HG03565 (cell line): Measurements from ENCODE around the gene GDA.
"Not testable (repeated sequence)": the region's sequence is repeated elsewhere in the genome, so short reads cannot be mapped to it uniquely, and the experiment has no call there.

Source experiments
- ATAC-seq: cut with Tn5 transposase; IDR thresholded peaks from one replicate; pipeline ENCODE4 v1.9.1; 2021; ENCODE audit warnings: mild to moderate bottlenecking, moderate library complexity; ENCODE audit not compliant: unreplicated experiment

The GDA gene

DNA sequence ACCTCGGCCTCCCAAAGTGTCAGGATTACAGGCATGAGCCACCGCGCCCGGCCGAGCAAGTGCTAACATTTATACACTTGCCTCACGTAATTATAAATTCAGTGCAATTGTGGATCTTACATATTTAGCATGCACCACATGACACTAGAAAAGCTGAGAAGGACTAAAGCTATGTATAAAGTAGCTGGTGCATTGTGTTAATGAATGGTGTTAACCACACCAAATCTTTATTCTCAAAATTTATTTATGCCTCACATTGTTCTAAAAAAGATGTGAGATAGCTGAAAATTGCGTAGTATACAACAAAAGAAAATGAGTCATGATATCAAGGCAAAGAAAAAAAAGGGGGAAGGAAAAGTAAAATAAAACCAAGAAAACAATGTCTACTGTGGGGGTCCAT, 54.8 kb downstream of the GDA start:
- ATAC-seq, result no peak

- peak; percentile 44 for ATAC-seq
Measured at GRCh38 chr9:72205513-72205912, 56.3 kb downstream of the GDA start.

DNA sequence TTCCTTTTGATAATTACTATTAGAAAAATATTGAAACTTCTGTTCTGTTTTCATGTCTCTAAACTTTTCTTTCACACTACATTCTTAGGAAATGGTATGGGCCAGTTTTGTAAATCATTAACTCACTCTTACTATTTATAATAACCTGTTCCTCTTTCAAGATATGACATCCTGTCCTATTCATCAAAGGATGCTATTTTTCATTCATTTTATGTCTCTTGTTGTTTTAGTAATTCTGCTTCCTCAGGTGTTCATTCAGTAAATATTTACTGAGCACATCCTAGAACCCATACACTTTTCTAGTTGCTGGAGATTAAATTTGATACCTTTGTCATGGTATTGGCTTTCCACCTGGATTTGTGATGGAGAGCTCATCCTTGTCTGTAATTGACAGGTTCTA, 58.0 kb downstream of the GDA start:
- peak; percentile 45 for ATAC-seq

DNA sequence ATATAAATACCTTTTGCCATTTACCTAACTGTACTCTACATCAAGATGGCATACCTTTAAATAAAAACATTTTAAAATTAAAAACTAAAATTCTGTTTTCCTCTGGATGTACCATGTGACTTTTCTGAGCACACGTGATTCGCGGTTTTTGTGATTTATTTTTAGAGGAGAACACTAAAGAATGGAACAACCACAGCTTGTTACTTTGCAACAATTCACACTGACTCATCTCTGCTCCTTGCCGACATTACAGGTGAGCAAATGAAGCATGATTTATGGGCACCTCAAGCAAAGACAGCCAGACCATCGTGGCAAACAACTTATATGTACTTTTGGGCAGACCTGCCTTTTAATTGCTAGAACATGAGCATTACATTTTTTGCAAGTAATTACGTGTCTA, 61.3 kb downstream of the GDA start:
- ATAC-seq, result no peak

DNA sequence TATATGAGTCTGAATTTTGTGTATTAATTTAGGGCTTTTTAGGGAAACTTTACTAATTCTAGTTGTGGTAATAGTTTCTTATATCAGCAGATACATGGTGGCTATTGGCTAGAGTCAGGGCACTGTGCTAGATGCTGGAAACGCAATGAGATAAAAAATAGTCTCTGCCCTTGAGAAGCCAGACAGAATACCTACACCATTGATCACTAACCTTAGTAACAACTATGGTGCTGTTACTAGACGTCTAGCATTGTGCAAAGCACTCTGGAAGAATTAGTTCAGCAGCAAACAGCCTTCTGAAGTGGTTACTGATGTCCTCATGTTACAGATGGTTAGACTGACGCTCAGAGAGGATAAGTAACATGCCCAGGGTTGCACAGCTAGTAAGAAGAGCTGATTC, 61.8 kb downstream of the GDA start:
- ATAC-seq, result no peak

- no peak for ATAC-seq
Measured at GRCh38 chr9:72213906-72214305, 64.7 kb downstream of the GDA start.

DNA sequence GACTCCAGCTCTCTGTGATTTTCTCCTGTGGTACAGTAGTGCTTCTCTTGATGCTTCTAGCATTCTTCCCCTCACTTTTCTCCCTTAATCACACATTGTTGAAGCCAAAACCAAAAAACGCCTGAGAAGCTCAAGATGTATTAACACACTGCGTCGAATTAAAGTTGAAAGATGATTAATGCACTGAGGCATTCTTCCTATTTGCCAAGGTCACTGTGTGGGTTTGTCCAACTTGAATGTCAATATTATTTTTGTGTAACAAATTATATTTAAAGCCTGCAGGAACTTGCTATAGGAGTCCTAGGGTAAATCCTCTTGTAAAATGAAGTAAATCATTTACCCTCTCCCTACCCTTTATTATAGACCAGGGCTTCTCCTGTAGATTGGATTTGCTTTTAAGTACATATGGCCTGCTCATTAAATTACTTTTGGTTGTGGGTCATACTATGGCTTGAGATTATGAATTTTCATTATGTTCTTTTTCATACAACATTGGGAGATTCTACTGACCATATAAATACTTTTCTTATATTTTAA, 68.1 kb downstream of the GDA start:
- ATAC-seq, result no peak

- no peak for ATAC-seq
Measured at GRCh38 chr9:72220589-72220988, 71.3 kb downstream of the GDA start.

- no peak for ATAC-seq
Measured at GRCh38 chr9:72226146-72226812, 77.0 kb downstream of the GDA start.

GRCh38 chr9:72228282-72228681, 79.0 kb downstream of the GDA start:
- no peak for ATAC-seq

DNA sequence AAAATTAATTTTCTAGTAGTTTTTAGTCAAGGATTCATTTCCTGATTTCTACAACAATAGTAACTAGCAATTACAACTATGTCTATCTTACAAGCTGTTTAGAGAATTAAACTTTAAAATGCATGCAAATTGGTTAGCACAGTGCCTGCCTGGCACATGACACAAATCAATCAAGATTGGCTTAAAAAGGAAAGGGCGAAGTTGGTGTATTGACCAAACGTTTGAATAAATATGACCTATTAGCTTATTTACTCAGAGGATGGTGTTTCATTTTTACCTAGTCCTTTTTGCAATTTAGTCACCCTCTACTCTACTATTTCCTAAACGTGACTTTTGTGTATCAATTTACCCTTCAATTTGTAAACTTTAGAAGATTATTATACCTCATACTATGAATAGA, 83.5 kb downstream of the GDA start:
- ATAC-seq, result no peak

DNA sequence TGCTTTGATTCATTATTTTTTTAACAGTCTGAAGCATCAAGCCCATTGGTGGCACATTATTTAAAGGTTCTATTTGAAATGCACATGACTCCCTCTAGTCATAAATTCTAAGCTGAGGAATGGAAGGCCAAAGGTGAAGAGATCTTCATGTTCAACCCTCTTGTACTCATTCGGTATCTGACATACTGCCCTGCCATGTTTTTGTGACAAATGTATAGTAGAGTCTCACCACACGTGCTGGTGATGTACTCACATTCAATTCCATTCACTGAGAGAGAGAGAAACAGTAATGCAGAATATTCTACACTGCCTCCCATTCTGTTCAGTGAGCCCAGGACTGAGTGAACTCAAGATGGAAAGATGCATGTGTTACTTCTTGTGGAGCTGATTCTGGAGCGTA, 98.3 kb downstream of the GDA start:
- ATAC-seq, result no peak

GRCh38 chr9:72251589-72251988, 102.3 kb downstream of the GDA start:
- no peak for ATAC-seq

DNA sequence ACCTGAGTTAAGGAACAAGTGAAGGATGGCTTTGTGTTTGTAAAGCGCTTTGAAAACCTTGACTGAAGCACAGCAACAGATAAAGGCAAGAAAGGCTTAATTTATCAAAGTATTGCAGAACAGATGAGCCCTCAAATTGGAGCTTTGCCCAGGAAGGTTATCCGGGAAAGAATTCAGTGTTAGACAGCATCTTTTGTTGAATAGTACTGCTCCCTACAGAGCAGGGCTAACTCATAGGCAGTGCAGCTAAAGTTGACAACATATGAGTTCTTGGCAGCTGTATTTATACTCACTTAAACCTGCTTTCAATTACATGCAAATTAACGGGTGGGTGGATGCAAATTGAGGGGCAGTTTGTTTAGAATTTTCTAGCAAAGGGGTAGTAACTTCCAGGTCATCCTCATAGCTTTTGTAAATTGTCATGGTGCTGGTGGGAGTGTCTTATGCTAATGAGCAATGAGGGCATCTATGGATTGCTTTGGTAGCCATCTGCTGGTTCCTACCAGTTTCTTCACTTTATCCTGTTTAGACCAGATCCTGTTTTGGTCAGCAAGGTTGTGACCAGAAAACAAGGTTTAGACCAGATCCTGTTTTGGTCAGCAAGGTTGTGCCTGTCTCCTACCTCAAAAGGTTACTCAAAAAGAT, 105.8 kb downstream of the GDA start:
- no peak for ATAC-seq

DNA sequence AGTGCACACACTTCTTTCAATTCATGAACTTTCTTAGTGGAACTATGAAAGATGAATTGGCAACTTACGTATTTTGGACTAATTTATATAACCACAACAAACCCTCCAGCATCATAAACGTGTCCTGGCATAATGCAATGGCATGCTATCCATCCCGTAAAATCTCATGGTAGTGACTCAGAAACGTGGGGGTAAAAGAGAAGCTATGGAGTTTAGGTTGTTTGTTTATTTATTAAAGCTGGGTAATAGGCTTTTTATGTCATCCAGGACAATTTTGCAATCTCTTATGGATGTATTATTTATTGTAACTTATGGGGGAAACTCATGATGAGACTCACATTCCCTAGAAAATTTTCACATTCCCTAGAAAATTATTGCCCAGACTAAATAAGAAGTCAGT, 106.3 kb downstream of the GDA start:
- no peak for ATAC-seq

GRCh38 chr9:72256931-72257330, 107.7 kb downstream of the GDA start:
- ATAC-seq, result no peak

- no peak for ATAC-seq
Measured at GRCh38 chr9:72257814-72258213, 108.6 kb downstream of the GDA start.

- no peak for ATAC-seq
Measured at GRCh38 chr9:72262063-72262462, 112.8 kb downstream of the GDA start.

DNA sequence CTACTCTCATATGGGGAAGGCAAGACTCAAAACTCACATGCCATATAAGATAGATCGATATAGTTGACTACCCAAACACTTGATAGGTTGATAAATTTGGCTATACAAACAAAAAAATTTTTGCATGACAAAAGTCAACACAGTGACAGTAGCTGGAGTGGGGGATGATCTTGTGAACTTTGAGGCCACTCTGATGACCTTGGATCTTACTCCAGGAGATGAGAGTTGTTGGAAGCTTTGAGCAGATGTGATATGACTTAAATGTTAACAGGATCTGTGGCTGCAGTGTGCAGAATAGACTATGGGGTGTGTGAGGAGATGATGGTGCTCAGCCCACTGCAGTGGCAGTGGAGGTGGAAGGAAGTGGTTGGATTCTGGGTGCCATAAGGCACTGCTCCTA, 114.3 kb downstream of the GDA start:
- ATAC-seq, result no peak

GRCh38 chr9:72268961-72269360, 119.7 kb downstream of the GDA start:
- ATAC-seq, result no peak

GRCh38 chr9:72270359-72270758, 121.1 kb downstream of the GDA start:
- ATAC-seq, result not testable (repeated sequence)

- ATAC-seq, result peak; percentile 61
Measured at GRCh38 chr9:72271613-72272478, 122.6 kb downstream of the GDA start.
